ENCODE data around the gene SULF2.

Gene SULF2

GRCh38 chr20:47768016-47768824, 17.1 kb downstream of the SULF2 start:
- DNase-seq (ENCODE audit: extremely low spot score, insufficient read length, low read depth) (no peak), FAIRE-seq (no peak)

GRCh38 chr20:47765691-47766594, 19.3 kb downstream of the SULF2 start:
- no peak for DNase-seq (ENCODE audit: extremely low spot score, insufficient read length, low read depth)
- FAIRE-seq = no peak

- no peak for FAIRE-seq
- no peak for DNase-seq (ENCODE audit: extremely low spot score, insufficient read length, low read depth)
Measured at GRCh38 chr20:47765271-47765670, 20.0 kb downstream of the SULF2 start.

- no peak for FAIRE-seq
- no peak for DNase-seq (ENCODE audit: extremely low spot score, insufficient read length, low read depth)
Measured at GRCh38 chr20:47764154-47764733, 21.0 kb downstream of the SULF2 start.

GRCh38 chr20:47762699-47763268, 22.5 kb downstream of the SULF2 start:
- DNase-seq (ENCODE audit: extremely low spot score, insufficient read length, low read depth) = no peak
- FAIRE-seq = no peak

- FAIRE-seq (no peak), DNase-seq (ENCODE audit: extremely low spot score, insufficient read length, low read depth) (no peak)
Measured at GRCh38 chr20:47761482-47762047, 23.7 kb downstream of the SULF2 start.

GRCh38 chr20:47760686-47761481, 24.4 kb downstream of the SULF2 start:
- DNase-seq (ENCODE audit: extremely low spot score, insufficient read length, low read depth) (no peak), FAIRE-seq (no peak)

GRCh38 chr20:47758517-47759450, 26.5 kb downstream of the SULF2 start:
- DNase-seq (ENCODE audit: extremely low spot score, insufficient read length, low read depth) (no peak), FAIRE-seq (no peak)

- no peak for FAIRE-seq
Measured at GRCh38 chr20:47757145-47758035, 27.9 kb downstream of the SULF2 start.

GRCh38 chr20:47754946-47755652, 30.2 kb downstream of the SULF2 start:
- no peak for DNase-seq (ENCODE audit: extremely low spot score, insufficient read length, low read depth)
- FAIRE-seq = no peak

More at GRCh38 chr20:47757145-47758035, 27.9 kb downstream of the SULF2 start:
- DNase-seq (ENCODE audit: extremely low spot score, insufficient read length, low read depth) = no peak

GRCh38 chr20:47754388-47754715, 30.9 kb downstream of the SULF2 start:
- DNase-seq (ENCODE audit: extremely low spot score, insufficient read length, low read depth) = no peak
- FAIRE-seq = no peak

GRCh38 chr20:47753576-47754387, 31.5 kb downstream of the SULF2 start:
- DNase-seq (ENCODE audit: extremely low spot score, insufficient read length, low read depth) (no peak), FAIRE-seq (no peak)

- FAIRE-seq (no peak), DNase-seq (ENCODE audit: extremely low spot score, insufficient read length, low read depth) (no peak)
Measured at GRCh38 chr20:47751449-47751848, 33.8 kb downstream of the SULF2 start.

- no peak for DNase-seq (ENCODE audit: extremely low spot score, insufficient read length, low read depth)
- FAIRE-seq = no peak
Measured at GRCh38 chr20:47749339-47749738, 35.9 kb downstream of the SULF2 start.

GRCh38 chr20:47748823-47749222, 36.5 kb downstream of the SULF2 start:
- DNase-seq (ENCODE audit: extremely low spot score, insufficient read length, low read depth) (no peak), FAIRE-seq (no peak)

GRCh38 chr20:47748069-47748468, 37.2 kb downstream of the SULF2 start:
- DNase-seq (ENCODE audit: extremely low spot score, insufficient read length, low read depth) (no peak), FAIRE-seq (no peak)

Measured in GM18507 (cell line).